ENCODE measurements around the gene SDHA. TPM values are rescaled to one million over a fixed set of nuclear protein-coding genes. Genes with fewer than 3 reads are reported as not detected.
A peak's percentile ranks its signal among the peaks of the same experiment; 100 is the strongest.

SDHA gene
- total and polyA plus RNA-seq, 4 donors = 60.0 to 105 (median 91.4) TPM

DNA sequence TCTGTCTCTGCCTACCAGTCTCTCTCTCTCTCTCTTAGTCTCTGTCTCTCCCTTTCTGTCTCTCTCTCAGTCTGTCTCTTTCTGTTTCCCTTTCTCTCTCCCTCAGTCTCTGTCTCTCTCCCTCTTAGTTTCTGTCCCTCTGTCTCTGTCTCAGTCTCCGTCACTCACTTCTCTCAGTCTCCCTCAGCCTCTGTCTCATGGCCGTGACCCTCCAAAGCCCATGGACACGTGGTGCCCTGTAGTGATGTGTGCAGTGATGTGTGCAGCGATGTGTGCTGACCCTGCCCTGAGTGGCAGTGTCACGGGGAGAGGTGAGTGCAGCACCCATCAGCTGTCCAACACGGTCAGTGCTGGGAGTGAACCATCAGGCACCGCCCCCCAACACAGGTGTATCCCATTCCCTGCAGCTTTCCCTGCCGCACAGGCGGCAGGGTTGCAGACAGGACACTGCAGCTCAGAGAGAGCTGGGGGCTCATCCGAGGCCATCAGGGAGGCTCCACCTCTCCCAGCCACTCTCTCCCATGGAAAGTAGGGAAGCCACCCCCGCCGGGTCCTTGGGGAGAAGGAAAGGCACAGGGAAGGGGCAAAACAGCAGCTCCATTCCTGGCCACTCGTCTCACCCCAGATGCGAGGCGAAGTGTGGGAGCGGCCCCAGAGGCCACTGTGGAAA is 27.6 kb upstream of the SDHA start:
- DNase-seq = no peak
- Histone ChIP-seq H3K4me3 (no peak overlapping the region), H3K36me3 (ENCODE audit: control insufficient read depth in 4 of 4, insufficient read depth in 4 of 4, low read length in 4 of 4) (no peaks in the 10 kb centered on the region), H3K27ac (ENCODE audit: low read depth in 1 of 2, low read length in 1 of 2) (peak overlapping the region in 1 of 2 donors; percentile 74), H3K4me1 (ENCODE audit: control insufficient read depth in 5 of 5, insufficient read depth in 5 of 5, low read length in 5 of 5) (peaks cover 0 to 5% (median 3%) of the 10 kb centered on the region in 5 donors), H3K9ac (ENCODE audit: insufficient read depth in 1 of 2, low read length in 2 of 2) (no peak overlapping the region), H3K27me3 (ENCODE audit: control insufficient read depth in 3 of 3, insufficient read depth in 3 of 3, low read length in 2 of 3) (peaks cover 0 to 6% (median 3%) of the 10 kb centered on the region in 3 donors), H3K9me3 (ENCODE audit: control insufficient read depth in 4 of 4, insufficient read depth in 3 of 4, low read length in 3 of 4) (no peaks in the 10 kb centered on the region)
- ATAC-seq (ENCODE audit: insufficient read depth, low FRiP score) = no peak
- WGBS, 2 donors = 61 to 65% methylated on average over 15 to 16 of the region's 16 CpGs
- TF ChIP-seq, protein P1, sequence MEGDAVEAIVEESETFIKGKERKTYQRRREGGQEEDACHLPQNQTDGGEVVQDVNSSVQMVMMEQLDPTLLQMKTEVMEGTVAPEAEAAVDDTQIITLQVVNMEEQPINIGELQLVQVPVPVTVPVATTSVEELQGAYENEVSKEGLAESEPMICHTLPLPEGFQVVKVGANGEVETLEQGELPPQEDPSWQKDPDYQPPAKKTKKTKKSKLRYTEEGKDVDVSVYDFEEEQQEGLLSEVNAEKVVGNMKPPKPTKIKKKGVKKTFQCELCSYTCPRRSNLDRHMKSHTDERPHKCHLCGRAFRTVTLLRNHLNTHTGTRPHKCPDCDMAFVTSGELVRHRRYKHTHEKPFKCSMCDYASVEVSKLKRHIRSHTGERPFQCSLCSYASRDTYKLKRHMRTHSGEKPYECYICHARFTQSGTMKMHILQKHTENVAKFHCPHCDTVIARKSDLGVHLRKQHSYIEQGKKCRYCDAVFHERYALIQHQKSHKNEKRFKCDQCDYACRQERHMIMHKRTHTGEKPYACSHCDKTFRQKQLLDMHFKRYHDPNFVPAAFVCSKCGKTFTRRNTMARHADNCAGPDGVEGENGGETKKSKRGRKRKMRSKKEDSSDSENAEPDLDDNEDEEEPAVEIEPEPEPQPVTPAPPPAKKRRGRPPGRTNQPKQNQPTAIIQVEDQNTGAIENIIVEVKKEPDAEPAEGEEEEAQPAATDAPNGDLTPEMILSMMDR (IDR thresholded peaks at IDR 0.05; ENCODE audit: control extremely low read depth, extremely low read depth) = no peak

DNA sequence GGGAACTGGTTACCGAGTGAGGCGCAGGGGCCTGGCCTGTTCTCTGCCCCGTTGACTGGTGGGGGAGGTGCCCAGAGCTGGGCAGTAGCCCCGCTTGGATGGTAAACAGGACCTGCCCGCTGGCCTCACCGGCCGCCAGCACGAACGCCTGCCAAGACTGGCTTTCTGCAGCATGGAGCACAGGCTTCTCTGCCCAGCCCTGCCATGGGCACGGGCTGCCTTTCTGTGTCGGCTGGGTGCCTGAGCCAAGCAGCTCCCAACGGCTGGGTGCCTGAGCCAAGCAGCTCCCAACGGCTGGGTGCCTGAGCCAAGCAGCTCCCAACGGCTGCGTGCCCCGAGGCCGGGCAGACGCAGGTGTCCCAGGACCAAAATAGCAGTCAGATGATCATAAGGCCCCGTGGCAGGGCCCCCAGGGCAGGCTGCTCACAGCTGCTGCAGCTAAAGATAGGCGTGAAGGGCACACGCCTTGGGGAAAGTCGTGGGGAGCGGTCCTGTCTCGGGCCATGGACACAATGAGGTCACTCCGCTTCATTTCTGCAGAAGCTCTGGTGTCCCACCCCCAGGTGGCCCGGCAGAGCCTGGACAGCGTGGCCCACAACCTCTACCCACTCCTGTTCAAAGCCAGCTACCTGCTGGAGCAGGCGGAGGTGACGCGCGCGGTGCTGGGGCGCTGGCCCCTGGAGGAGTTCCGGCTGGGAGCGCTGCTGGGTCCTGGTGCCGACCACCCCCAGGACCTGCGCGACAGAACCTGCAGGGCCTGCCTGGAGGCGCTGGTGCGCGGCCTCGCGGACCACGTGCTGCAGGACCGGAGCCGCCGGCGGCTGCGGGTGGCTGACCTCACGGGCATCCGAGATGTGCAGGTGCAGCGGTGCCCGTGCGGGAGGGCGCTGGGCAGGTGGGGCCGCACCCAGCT is 26.8 kb upstream of the SDHA start, which contains the start of gene LRRC14B:
Gene LRRC14B, plus strand, starts transcription at position 460 of the 913 bp plus-strand sequence. Its CDS starts 44 bp downstream, at position 504.
- peak within 1 kb of the TSS in 1 of 2 donors; percentile 74 for H3K27ac ChIP-seq (ENCODE audit: low read depth in 1 of 2, low read length in 1 of 2)
- H3K9me3 ChIP-seq (ENCODE audit: control insufficient read depth in 4 of 4, insufficient read depth in 3 of 4, low read length in 3 of 4) = no peaks in the 10 kb centered on the region
- peaks cover 0 to 5% (median 3%) of the 10 kb centered on the region in 5 donors for H3K4me1 ChIP-seq (ENCODE audit: control insufficient read depth in 5 of 5, insufficient read depth in 5 of 5, low read length in 5 of 5)
- no peaks in the 10 kb centered on the region for H3K36me3 ChIP-seq (ENCODE audit: control insufficient read depth in 4 of 4, insufficient read depth in 4 of 4, low read length in 4 of 4)
- DNase-seq (peak in 2 of 3 donors; percentile 30 to 41), ATAC-seq (ENCODE audit: insufficient read depth, low FRiP score) (no peak)
- TF ChIP-seq, protein P1 (IDR thresholded peaks at IDR 0.05; ENCODE audit: control extremely low read depth, extremely low read depth) = no peak
- H3K9ac ChIP-seq (ENCODE audit: insufficient read depth in 1 of 2, low read length in 2 of 2) = no peak within 1 kb of the TSS
- peaks cover 0 to 6% (median 3%) of the 10 kb centered on the region in 3 donors for H3K27me3 ChIP-seq (ENCODE audit: control insufficient read depth in 3 of 3, insufficient read depth in 3 of 3, low read length in 2 of 3)
- H3K4me3 ChIP-seq = no peak within 1 kb of the TSS
- 20% methylated on average over 56 of the region's 56 CpGs for WGBS, 2 donors

DNA sequence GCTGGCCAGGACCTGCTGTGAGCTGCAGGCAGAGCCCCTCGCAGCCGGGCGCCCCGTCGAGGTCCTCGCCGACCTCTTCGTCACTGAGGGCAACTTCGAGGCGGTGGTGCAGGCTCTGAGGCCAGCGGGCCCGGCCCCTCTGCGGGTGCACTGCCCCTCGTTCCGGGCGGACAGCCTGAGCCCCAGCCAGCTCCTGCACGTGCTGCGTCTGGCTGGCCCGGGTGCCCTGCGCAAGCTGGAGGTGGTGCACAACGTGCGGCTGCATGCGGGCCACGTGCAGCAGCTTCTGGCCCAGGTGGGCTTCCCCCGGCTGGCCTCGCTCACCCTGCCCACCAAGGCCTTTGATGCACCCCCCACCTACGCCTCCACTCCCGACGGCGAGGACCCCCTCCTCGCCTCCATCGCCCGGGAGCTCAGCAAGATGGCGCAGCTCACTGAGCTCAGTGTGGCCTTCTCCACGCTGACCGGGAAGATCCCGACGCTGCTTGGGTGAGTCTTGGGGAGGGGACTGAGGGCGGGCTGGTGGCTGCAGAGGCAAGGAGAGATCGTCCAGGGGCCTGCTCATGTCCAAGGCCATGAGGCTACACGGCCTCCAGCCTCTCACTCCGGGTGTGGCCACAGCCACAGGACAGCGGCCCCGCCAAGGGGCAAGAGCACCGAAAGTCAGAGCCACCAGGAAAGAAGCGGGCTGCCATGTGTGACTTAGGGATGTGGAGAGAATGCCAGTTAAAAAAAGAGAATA is 26.0 kb upstream of the SDHA start:
- TF ChIP-seq, protein P1 (IDR thresholded peaks at IDR 0.05; ENCODE audit: control extremely low read depth, extremely low read depth) = no peak
- 87 to 94% methylated on average over 36 to 46 of the region's 46 CpGs for WGBS, 2 donors
- Histone ChIP-seq H3K27me3 (ENCODE audit: control insufficient read depth in 3 of 3, insufficient read depth in 3 of 3, low read length in 2 of 3) (peaks cover 0 to 6% (median 3%) of the 10 kb centered on the region in 3 donors), H3K9ac (ENCODE audit: insufficient read depth in 1 of 2, low read length in 2 of 2) (no peak overlapping the region), H3K36me3 (ENCODE audit: control insufficient read depth in 4 of 4, insufficient read depth in 4 of 4, low read length in 4 of 4) (no peaks in the 10 kb centered on the region), H3K4me1 (ENCODE audit: control insufficient read depth in 5 of 5, insufficient read depth in 5 of 5, low read length in 5 of 5) (peaks cover 0 to 5% (median 3%) of the 10 kb centered on the region in 5 donors), H3K4me3 (no peak overlapping the region), H3K9me3 (ENCODE audit: control insufficient read depth in 4 of 4, insufficient read depth in 3 of 4, low read length in 3 of 4) (no peaks in the 10 kb centered on the region), H3K27ac (ENCODE audit: low read depth in 1 of 2, low read length in 1 of 2) (peak overlapping the region in 1 of 2 donors; percentile 74)
- DNase-seq (no peak), ATAC-seq (ENCODE audit: insufficient read depth, low FRiP score) (no peak)
